BJ (cell line): ENCODE results near the gene GRB2. TPM values are rescaled to one million over a fixed set of nuclear protein-coding genes. Genes with fewer than 3 reads are reported as not detected.
"Not testable (repeated sequence)": the region's sequence is repeated elsewhere in the genome, so short reads cannot be mapped to it uniquely, and the experiment has no call there.

Experiments used
- CTCF ChIA-PET: fragments of 350-600 bp; formaldehyde crosslinking; extraction: SDS; loops from one replicate; lab custom pipeline; 2021; ENCODE audit warnings: antibody characterized with exemption, inconsistent platforms; lab: Yijun Ruan, JAX
- POLR2A ChIA-PET: fragments of 300-600 bp; sonication (Branson Sonifier 250); formaldehyde crosslinking; extraction: SDS; loops from one replicate; lab custom pipeline; 2021; ENCODE audit warnings: antibody characterized with exemption; lab: Charles Lee
- DNase-seq: peaks from one replicate; pipeline ENCODE4 v3.0.0-alpha.2; 2011; ENCODE audit warnings: low read depth
- H3K27me3 ChIP-seq: 2 replicates; pipeline ENCODE4 v1.6.0; 2011; ENCODE audit warnings: low read length; ENCODE audit not compliant: control insufficient read depth, insufficient read depth
- H3K36me3 ChIP-seq: 2 replicates; pipeline ENCODE4 v1.5.1; 2011; ENCODE audit warnings: low read length; ENCODE audit not compliant: control insufficient read depth, insufficient read depth
- H3K4me3 ChIP-seq: 2 replicates; pipeline ENCODE4 v1.5.1; 2011; ENCODE audit warnings: low read depth, mild to moderate bottlenecking, control low read depth, low read length
- polyA plus RNA-seq: library from polyadenylated mRNA; depleted of rRNA; stranded (reverse); fragments of >200 nt; gene quantifications from 2 replicates; pipeline ENCODE4 v1.2.3, GENCODE V29; 2011
- TF ChIP-seq, protein P1 (sequence below): IDR thresholded peaks from 2 replicates; pipeline ENCODE4 v1.5.1; 2011; ENCODE audit warnings: low read depth, mild to moderate bottlenecking, control low read depth, inconsistent platforms, low read length, moderate library complexity; ENCODE audit not compliant: insufficient read depth

GRB2 gene
- polyA plus RNA-seq, 1 experiment = 50.7 TPM

DNA sequence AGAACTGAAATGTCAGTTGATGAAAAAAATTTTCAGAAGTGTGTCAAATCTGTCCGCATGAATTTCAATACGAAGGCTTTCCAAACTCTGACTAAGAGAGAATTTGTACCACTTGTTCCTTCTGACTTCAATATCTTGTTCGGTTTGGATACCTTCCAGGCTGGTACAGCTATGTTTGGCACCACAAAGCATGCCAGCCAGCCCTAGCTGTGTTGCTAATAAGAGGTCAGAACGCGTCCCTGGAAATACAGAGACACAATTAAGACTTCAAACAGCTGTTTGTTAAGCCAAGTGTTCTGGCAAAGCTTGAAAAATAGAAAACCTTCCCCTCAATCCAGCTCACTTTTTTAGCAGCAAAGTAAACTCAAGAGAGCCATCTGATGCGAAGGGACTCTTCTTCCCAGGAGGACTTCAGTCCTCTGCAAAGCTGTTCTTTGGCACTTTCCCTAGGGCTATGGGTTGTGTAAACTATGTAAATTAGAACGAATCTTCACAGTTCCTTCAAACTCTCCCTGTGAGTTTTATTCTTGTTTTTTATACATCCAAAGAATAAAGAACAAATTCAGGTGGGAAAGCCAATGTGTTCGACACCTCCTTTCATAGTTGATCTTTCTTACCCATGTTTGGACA is 35.1 kb downstream of the GRB2 start:
- TF ChIP-seq, protein P1, sequence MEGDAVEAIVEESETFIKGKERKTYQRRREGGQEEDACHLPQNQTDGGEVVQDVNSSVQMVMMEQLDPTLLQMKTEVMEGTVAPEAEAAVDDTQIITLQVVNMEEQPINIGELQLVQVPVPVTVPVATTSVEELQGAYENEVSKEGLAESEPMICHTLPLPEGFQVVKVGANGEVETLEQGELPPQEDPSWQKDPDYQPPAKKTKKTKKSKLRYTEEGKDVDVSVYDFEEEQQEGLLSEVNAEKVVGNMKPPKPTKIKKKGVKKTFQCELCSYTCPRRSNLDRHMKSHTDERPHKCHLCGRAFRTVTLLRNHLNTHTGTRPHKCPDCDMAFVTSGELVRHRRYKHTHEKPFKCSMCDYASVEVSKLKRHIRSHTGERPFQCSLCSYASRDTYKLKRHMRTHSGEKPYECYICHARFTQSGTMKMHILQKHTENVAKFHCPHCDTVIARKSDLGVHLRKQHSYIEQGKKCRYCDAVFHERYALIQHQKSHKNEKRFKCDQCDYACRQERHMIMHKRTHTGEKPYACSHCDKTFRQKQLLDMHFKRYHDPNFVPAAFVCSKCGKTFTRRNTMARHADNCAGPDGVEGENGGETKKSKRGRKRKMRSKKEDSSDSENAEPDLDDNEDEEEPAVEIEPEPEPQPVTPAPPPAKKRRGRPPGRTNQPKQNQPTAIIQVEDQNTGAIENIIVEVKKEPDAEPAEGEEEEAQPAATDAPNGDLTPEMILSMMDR = no peak
- Histone ChIP-seq H3K27me3 (no peaks in the 10 kb centered on the region), H3K36me3 (no peaks in the 10 kb centered on the region; the same call in 1 of the 2 replicates), H3K4me3 (no peak overlapping the region)
- CTCF ChIA-PET = no interaction called here
- POLR2A ChIA-PET = no interaction called here
- DNase-seq = no peak

DNA sequence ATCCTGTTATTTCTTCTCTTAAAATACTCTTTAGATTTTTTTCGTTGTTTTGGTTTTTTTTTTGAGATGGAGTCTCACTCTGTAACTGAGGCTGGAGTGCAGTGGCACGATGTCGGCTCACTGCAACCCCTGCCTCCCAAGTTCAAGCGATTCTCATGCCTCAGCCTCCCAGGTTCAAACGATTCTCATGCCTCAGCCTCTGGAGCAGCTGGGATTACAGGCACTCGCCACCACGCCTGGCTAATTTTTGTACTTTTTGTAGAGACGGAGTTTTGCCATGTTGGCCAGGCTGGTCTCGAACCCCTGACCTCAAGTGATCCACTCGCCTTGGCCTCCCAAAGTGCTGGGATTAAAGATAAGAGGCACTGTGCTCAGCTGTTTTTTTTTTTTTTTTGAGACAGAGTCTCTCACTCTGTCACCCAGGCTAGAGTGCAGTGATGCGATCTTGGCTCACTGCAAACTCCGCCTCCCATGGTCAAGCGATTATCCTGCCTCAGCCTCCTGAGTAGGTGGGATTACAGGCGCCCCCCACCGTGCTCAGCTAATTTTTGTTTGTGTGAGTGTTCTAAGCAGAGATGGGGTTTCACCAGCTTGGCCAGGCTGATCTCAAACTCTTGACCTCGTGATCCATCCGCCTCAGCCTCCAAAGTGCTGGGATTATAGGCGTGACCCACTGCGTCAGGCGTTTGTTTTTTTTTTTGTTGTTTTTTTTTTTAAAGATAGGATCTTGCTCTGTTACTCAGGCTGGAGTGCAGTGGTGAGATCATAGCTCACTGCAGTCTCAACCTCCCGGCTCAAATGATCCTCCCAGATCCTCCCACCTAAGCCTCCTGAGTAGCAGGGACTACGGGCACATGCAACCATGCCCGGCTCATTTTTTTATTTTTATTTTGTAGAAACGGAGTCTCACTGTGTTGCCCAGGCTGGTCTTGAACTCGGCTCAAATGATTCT is 37.4 kb downstream of the GRB2 start:
- H3K27me3 ChIP-seq, DNase-seq, H3K36me3 ChIP-seq, H3K4me3 ChIP-seq, POLR2A ChIA-PET: not testable (repeated sequence)
- CTCF ChIA-PET = interaction anchor here (0.7 to 1.3 kb wide), 2 partner anchors 29 to 99 kb away, joined by 3 read pairs; no protein-coding TSS in a partner anchor

DNA sequence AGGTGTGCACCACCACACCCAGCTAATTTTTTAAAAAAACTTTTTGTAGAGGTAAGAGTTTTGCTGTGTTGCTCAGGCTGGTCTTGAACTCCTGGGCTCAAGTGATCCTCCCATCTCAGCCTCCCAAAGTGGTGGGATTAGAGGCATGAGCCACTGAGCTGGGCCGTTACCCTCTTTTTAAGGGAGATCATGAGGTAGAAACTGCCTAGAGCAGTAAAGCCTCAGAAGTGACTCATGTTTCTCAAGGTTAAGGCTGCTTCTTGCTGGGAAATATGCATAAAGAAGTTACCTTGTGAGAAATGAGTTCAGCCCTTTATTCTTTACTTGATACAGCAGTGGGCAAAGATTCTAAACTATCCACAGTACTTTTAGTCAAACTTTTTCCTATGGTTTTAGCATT is 38.2 kb downstream of the GRB2 start:
- Histone ChIP-seq H3K27me3 (no peaks in the 10 kb centered on the region), H3K36me3 (no peaks in the 10 kb centered on the region; the same call in 1 of the 2 replicates), H3K4me3 (no peak overlapping the region)
- CTCF ChIA-PET = no interaction called here
- DNase-seq = no peak
- POLR2A ChIA-PET = no interaction called here
- TF ChIP-seq, protein P1 = no peak

DNA sequence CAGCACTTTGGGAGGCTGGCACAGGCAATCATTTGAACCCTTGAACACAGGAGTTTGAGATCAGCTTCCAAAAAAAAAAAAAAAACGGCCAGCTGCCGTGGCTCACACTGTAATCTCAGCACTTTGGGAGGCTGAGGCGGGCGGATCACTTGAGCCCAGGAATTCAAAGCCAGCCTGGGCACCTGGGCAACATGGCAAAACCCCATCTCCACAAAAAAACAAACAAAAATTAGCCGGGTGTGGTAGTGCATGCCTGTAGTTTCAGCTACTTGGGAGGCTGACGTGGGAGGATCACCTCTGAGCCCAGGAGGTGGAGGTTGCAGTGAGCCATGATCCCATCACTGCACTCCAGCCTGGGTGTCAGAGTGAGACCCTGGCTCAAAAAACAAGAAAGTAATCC is 39.0 kb downstream of the GRB2 start:
- TF ChIP-seq, protein P1 = no peak
- H3K36me3 ChIP-seq = no peaks in the 10 kb centered on the region; the same call in 1 of the 2 replicates
- POLR2A ChIA-PET = no interaction called here
- no peak overlapping the region for H3K4me3 ChIP-seq
- CTCF ChIA-PET = interaction anchor here (1.3 kb wide), 1 partner anchor 43 kb away, joined by 3 read pairs; no protein-coding TSS in a partner anchor
- H3K27me3 ChIP-seq = no peaks in the 10 kb centered on the region
- DNase-seq = no peak

DNA sequence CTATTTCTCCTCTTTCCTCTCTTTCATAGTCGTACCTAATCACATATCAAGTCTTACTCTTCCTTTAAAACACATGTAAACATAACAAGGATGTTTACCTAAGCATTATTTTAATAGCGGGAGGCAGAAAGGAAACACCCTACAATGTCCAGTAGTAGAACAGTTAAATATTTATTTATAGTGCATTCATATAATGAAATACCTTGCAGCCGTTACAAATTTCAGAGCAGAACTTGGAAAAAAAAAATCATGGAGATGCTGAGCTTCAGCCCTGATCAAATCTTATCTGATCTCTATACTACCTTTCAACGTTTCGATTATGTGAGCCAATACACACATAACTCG is 39.6 kb downstream of the GRB2 start:
- Histone ChIP-seq H3K4me3 (no peak overlapping the region), H3K27me3 (no peaks in the 10 kb centered on the region), H3K36me3 (no peaks in the 10 kb centered on the region)
- no peak for DNase-seq
- TF ChIP-seq, protein P1 = no peak
- ChIA-PET POLR2A (no interaction called here), CTCF (interaction anchor here (1.3 kb wide), 1 partner anchor 43 kb away, joined by 3 read pairs; no protein-coding TSS in a partner anchor)
